Measurements from ENCODE around the gene RALGPS1. TPM values are rescaled to one million over a fixed set of nuclear protein-coding genes. Genes with fewer than 3 reads are reported as not detected.

Gene RALGPS1
- total and polyA plus RNA-seq, 2 donors (not counting 1 experiment from before 2014, with no cell fraction given) = 19.7 to 39.9 TPM

- no peak for TF ChIP-seq EZH2 (IDR thresholded peaks at IDR 0.05; ENCODE audit: borderline replicate concordance, insufficient read depth, low read depth, low read length, poor library complexity, severe bottlenecking)
- TF ChIP-seq CTCF (IDR thresholded peaks at IDR 0.05) = no peak
- Histone ChIP-seq H3K9ac (ENCODE audit: low read length) (no peak overlapping the region), H3K9me3 (ENCODE audit: control extremely low read depth in 1 of 3, control insufficient read depth in 2 of 3, insufficient read depth in 1 of 3, low read length in 2 of 3) (no peaks in the 10 kb centered on the region), H3K79me2 (ENCODE audit: control insufficient read depth, insufficient read depth, low read length) (no peaks in the 10 kb centered on the region), H4K20me1 (ENCODE audit: control insufficient read depth, insufficient read depth, low read length, poor library complexity, severe bottlenecking) (no peaks in the 10 kb centered on the region), H3K4me1 (ENCODE audit: control insufficient read depth in 2 of 2, insufficient read depth in 2 of 2, low read length in 2 of 2) (no peaks in the 10 kb centered on the region), H3K4me2 (replicated peaks; ENCODE audit: low read depth, low read length, poor library complexity, severe bottlenecking) (no peak overlapping the region), H3K36me3 (replicated peaks in 1 of 2; ENCODE audit: control extremely low read depth in 1 of 2, control insufficient read depth in 1 of 2, extremely low read depth in 1 of 2, insufficient read depth in 2 of 2, low read length in 1 of 2) (peaks cover 0 to 6% of the 10 kb centered on the region in 2 experiments), H3K27ac (ENCODE audit: low read length in 2 of 2) (no peak overlapping the region), H3K4me3 (ENCODE audit: control extremely low read depth in 1 of 5, extremely low read depth in 1 of 5, insufficient read depth in 1 of 5, low read depth in 2 of 5, low read length in 4 of 5) (no peak overlapping the region), H2AFZ (ENCODE audit: insufficient read depth, low read depth, low read length, poor library complexity, severe bottlenecking) (no peak overlapping the region), H3K27me3 (replicated peaks in 1 of 4; ENCODE audit: control extremely low read depth in 1 of 4, control insufficient read depth in 3 of 4, insufficient read depth in 4 of 4, low read length in 3 of 4) (no peaks in the 10 kb centered on the region)
- WGBS (ENCODE audit: insufficient coverage) = 96% methylated on average over 6 of the region's 9 CpGs
- POLR2A ChIA-PET = no interaction called here
- ATAC-seq (ENCODE audit: low read depth) = no peak
- DNase-seq = no peak
- Mint-ChIP-seq H3K4me1 (no peaks in the 10 kb centered on the region), H3K27me3 (no peaks in the 10 kb centered on the region), H3K4me3 (no peak overlapping the region), H3K9me3 (ENCODE audit: insufficient read depth) (no peaks in the 10 kb centered on the region), H3K27ac (no peak overlapping the region)
- intact Hi-C loops (cut with micrococcal nuclease) = no loop called here
- CTCF ChIA-PET = no interaction called here
Observed at GRCh38 chr9:127030814-127031740, 116.5 kb downstream of the RALGPS1 start.

- no peaks in the 10 kb centered on the region for H3K4me1 ChIP-seq (ENCODE audit: control insufficient read depth in 2 of 2, insufficient read depth in 2 of 2, low read length in 2 of 2)
- no peak overlapping the region for H3K4me3 Mint-ChIP-seq
- no peaks in the 10 kb centered on the region for H3K4me1 Mint-ChIP-seq
- no peaks in the 10 kb centered on the region for H3K9me3 ChIP-seq (ENCODE audit: control extremely low read depth in 1 of 3, control insufficient read depth in 2 of 3, insufficient read depth in 1 of 3, low read length in 2 of 3)
- no peak overlapping the region for H3K9ac ChIP-seq (ENCODE audit: low read length)
- H3K79me2 ChIP-seq (ENCODE audit: control insufficient read depth, insufficient read depth, low read length) = no peaks in the 10 kb centered on the region
- no peak overlapping the region for H3K27ac ChIP-seq (ENCODE audit: low read length in 2 of 2)
- no peak for TF ChIP-seq EZH2 (IDR thresholded peaks at IDR 0.05; ENCODE audit: borderline replicate concordance, insufficient read depth, low read depth, low read length, poor library complexity, severe bottlenecking)
- intact Hi-C loops (cut with micrococcal nuclease) = no loop called here
- H3K4me2 ChIP-seq (replicated peaks; ENCODE audit: low read depth, low read length, poor library complexity, severe bottlenecking) = no peak overlapping the region
- ATAC-seq (ENCODE audit: low read depth) = no peak
- H3K27me3 Mint-ChIP-seq = no peaks in the 10 kb centered on the region
- H3K4me3 ChIP-seq (ENCODE audit: control extremely low read depth in 1 of 5, extremely low read depth in 1 of 5, insufficient read depth in 1 of 5, low read depth in 2 of 5, low read length in 4 of 5) = no peak overlapping the region
- no peaks in the 10 kb centered on the region for H3K27me3 ChIP-seq (replicated peaks in 1 of 4; ENCODE audit: control extremely low read depth in 1 of 4, control insufficient read depth in 3 of 4, insufficient read depth in 4 of 4, low read length in 3 of 4)
- ChIA-PET CTCF (no interaction called here), POLR2A (interaction anchor here (0.6 kb wide), 1 partner anchor 9 kb away, joined by 3 read pairs; no protein-coding TSS in a partner anchor)
- no peaks in the 10 kb centered on the region for H3K9me3 Mint-ChIP-seq (ENCODE audit: insufficient read depth)
- H4K20me1 ChIP-seq (ENCODE audit: control insufficient read depth, insufficient read depth, low read length, poor library complexity, severe bottlenecking) = no peaks in the 10 kb centered on the region
- no CpG with 5 or more reads among the region's 4 CpGs for WGBS (ENCODE audit: insufficient coverage)
- H3K27ac Mint-ChIP-seq = no peak overlapping the region
- peaks cover 0 to 6% of the 10 kb centered on the region in 2 experiments for H3K36me3 ChIP-seq (replicated peaks in 1 of 2; ENCODE audit: control extremely low read depth in 1 of 2, control insufficient read depth in 1 of 2, extremely low read depth in 1 of 2, insufficient read depth in 2 of 2, low read length in 1 of 2)
- H2AFZ ChIP-seq (ENCODE audit: insufficient read depth, low read depth, low read length, poor library complexity, severe bottlenecking) = no peak overlapping the region
- DNase-seq = no peak
Observed at GRCh38 chr9:127032256-127032655, 117.7 kb downstream of the RALGPS1 start.

Data from B cell (primary cell).